Measurements from ENCODE around the gene SLC6A12.
"Not testable (repeated sequence)": the region's sequence is repeated elsewhere in the genome, so short reads cannot be mapped to it uniquely, and the experiment has no call there.

The SLC6A12 gene

DNA sequence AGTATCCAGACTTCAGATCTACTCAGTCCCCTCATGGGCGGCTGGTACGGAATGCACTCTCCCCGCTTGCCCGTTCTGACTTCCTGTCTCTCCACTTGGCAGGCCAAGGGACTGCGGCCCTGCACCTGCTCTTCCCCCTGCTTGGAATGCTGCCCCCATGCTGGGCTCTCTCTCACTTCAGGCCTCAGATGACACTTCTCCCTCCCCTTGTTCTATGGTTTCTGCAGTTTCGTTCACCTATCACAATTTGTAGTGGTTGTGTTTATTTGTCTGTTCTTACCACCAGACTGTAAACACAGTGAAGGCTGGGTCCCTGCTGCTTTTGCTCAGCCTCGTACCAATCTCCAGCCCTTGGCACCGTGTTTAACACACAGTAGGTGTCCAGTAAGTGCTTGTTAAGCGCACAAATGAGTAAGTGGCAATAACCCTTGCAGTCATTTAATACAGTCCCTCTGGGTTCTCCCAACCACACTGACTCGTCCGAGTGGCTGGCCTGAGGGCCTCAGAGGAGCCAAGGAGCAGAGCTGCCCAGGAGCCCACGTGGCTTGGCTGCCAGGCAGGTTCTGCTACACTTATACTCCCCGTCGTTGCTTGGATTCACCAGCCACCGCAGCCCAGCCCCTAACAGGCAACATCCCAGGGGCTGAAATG, 11.8 kb downstream of the SLC6A12 start:
- FAIRE-seq (no peak), DNase-seq (ENCODE audit: insufficient read length, low spot score) (no peak)

DNA sequence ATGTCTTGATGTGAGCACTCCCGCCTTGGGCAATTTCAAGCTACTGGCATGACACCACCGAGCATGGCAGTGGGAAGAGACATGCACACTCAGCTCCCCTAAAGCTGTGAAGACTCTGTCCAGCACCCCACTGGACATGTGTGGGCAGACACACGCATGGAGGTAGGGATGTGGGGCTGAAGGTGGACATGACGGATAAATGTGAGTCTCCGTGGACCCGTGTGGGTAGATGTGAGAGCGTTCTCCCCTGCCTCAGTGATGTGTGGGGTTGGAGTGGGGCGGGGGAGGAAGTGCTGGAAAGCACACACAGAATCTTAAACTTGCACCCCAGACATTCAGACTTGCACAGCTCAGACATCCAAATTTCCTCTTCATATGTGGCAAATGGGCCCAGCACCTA, 12.6 kb downstream of the SLC6A12 start:
- no peak for FAIRE-seq
- DNase-seq (ENCODE audit: insufficient read length, low spot score): no peak

DNA sequence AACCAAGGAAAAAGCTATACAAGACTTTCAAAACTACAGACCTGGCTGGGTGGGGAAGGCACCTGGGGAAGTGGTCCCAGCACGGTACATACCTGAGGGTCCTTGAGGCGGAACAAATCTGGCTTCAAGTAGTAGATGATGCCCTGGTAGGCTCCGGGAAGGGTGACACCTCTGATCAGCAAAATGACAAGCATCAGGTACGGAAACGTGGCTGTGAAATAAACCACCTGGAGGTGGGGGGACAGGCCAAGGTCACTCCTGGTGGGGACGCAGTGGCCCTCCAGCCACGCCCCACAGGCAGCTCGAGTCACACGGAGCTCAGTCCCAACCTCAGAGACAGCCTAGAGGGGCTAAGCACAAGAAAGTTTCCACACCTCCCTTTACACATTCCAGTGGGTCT, 15.3 kb downstream of the SLC6A12 start:
- no peak for DNase-seq (ENCODE audit: insufficient read length, low spot score)
- FAIRE-seq: no peak

DNA sequence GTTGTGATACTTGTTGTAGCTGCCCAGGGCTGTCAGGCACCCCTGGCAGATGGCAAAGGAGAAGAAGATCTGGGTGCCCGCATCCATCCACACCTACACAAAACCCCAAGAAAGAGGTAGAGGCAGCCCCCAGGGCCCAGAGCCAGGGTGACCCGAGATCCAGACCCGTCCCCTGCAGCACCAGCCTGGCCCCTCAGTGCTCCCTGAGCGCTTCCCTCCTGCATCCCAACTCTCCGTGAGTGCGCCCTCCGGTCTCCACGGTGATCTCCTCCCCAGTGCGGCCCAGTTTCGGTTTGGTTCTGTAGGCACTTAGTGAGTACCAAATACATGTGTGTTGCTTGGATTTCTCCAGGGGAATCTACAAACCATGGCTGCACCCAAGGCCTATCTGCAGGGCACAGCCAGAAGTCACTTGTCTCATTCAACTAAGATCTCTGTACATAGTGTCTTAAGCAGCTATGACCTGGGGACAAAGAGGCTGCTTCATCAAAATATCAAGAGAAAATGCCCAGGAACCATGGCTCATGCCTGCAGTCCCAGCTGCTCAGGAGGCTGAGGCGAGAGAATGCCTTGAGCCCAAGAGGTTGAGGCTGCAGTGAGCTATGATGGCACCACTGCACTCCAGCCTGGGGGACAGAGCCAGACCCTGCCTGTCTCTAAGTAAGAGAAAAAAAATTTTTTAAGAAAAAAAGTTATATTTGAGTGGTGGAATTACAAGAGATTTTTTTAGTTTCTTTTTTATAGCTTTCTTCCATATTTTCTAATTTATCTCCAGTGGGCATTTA, 15.9 kb downstream of the SLC6A12 start:
- DNase-seq (ENCODE audit: insufficient read length, low spot score) (no peak), FAIRE-seq (no peak)

DNA sequence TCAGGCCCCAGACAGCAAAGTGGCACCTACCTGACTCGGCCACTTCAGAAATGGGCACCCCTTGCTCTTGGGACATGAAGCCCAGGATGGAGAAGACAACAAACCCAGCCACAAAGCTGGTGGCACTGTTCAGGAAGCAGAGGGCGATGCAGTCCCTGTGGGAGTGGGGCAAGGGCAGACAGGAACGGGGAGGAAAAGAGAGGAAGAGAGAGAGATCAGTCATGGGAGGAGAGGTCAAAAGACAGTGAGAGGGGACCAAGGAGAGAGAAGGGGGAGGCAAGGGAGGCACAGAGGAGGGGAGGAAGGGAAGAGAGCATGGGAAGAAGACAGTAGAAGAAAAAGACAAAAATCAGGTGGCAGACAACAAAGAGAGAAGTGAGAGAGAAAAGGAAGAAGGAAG, 16.6 kb downstream of the SLC6A12 start:
- FAIRE-seq: no peak
- DNase-seq (ENCODE audit: insufficient read length, low spot score): no peak

DNA sequence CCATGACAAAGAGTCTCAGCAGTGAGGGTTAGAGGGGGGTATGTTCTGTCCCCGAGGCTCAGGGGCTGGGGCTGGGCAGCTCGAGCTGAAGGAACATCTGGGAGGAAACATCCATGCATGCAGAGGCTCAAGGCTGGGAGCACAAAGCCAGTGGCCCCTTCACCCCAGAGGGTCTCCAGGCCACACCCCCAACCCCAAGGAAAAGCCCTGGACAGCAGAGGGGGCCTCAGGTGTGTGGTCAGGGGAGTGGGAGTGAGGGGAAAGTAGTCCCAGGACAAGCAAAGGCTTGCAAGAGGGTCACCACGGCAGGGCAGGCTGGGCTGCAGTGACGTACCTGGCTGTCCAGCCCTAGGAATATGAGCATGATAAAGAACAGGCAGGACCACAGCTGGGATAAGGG, 17.5 kb downstream of the SLC6A12 start:
- FAIRE-seq (no peak), DNase-seq (ENCODE audit: insufficient read length, low spot score) (no peak)

DNA sequence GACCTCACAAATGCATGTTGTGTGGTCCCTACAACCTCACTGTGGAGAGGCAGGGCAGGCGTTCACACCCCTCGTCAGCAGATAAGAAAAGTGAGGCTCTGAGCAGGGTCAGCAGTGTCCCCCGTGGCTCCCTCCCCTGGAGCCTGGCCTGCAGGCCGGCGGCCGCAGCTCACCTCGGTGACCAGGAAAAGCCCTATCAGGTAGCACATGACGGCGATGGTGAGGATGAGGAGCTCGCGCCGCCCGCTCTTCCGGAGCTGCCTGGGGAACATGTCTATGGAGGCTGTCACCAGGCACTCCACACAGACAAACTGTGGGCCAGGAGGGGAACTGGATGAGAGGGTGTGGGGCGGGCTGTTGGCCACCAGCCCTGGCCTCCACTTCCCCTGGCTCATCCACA, 18.0 kb downstream of the SLC6A12 start:
- DNase-seq (ENCODE audit: insufficient read length, low spot score) (no peak), FAIRE-seq (no peak)

DNA sequence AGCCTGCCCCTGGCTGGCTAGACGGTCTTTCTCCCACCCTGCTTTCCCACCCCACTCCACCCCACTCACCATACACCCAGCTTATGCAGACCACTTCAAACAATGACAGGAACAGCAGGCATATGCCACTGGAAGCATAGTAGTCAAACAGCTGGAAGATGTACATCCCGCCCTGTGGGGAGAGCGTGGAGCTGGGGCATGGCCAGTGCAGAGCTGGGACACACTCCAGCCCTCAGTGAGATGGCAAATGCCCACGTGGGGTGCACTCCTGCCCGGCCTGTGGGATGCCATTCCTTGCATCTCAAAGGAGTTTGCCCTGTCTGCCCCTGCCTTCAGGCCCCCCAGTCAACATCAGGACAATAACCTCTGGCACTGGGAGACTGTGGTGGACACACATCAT, 18.8 kb downstream of the SLC6A12 start:
- FAIRE-seq (no peak), DNase-seq (ENCODE audit: insufficient read length, low spot score) (no peak)

DNA sequence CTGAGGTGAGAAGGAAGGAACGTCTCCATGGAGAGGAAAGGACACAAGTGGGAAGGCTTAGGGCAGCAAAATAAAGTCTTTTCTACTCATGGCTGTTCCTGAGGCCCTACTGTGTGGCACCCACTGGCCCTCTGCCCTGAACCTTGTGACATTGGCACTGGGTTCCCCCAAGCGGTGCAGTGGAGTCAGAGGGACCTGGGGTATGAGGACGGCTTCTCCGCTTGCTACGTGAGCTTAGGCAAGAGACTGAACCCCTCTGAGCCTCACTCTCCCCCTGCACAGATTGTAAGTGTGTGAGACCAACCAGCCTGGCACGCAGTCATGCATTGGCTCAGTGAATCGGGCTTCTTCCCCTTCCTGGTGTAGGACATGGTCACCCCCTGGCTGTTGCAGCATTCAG, 19.7 kb downstream of the SLC6A12 start:
- no peak for FAIRE-seq
- no peak for DNase-seq (ENCODE audit: insufficient read length, low spot score)

DNA sequence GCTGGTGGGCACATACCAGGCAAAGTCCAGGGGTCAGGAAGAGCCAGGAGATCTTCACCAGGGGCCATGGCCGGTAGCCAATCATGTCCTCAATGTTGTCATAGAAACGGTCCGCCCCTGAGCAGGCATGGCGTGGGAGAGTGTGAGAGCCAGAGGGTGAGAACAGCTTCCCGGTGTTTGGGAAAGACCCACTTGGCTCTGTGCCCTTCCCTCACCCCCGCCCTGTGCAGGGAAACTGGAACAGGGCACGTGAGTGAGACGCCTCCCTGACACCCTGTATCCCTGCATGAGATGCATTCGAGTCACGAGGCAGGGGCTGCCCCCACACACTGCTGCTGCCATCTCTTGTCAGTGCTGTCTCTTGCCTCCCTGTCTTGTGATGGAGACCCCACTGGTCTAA, 20.7 kb downstream of the SLC6A12 start:
- no peak for DNase-seq (ENCODE audit: insufficient read length, low spot score)
- FAIRE-seq: no peak

DNA sequence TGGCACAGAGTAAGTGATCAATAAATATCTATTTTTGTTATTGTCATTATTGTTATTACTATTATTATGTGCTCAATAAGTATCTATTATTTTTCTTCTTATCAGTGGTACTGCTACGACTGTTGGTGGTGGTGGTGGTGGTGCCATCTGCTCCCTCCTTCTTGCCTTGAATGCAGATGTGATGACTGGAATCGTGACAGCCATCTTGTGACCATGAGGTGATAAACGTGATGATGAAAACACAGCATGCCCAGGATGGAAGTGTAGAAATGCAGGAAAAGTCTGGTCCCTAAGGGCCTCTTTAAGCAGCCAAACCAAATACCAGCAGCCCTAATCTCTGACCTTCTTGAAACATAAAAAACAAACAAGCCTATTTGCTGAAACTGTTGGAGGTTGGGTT, 22.4 kb downstream of the SLC6A12 start:
- DNase-seq (ENCODE audit: insufficient read length, low spot score) (no peak), FAIRE-seq (no peak)

DNA sequence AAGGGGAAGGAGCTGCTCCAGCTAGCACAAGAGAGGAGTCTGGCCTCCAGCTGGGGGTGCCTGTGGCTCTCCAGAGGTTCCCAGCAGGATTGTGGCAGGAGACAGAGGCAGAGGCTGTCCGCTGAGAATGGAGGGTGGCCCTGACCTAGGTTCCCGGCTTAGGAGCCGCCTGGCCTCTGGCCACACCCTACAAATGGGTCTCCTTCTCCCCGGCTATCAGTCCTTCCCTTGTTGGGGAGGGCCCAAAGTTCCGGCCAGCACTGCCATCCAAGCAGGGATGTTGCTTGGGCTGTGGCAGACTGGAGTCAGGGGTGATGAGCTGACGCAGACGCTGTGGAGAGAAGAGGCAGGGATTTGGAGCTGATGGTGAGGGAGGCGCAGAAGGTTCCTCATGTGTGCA, 23.1 kb downstream of the SLC6A12 start:
- FAIRE-seq: no peak
- DNase-seq (ENCODE audit: insufficient read length, low spot score): no peak

DNA sequence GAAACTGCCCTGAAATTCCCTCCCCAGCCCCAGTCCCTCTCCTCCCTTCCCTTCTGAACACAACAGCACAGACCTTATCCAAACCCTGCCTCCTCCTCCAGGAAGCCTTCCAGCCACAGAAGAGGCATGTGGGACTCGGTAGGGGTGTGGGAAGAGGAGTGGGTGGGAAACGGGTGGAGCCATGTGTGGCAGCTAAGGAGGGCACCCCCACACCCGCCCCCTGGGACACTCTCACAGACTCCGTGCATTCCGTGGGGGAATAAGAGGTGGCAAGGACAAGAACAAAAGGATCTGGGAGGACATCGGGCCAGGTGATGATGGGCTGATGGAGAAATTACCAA, 24.4 kb downstream of the SLC6A12 start:
- no peak for FAIRE-seq
- no peak for DNase-seq (ENCODE audit: insufficient read length, low spot score)

DNA sequence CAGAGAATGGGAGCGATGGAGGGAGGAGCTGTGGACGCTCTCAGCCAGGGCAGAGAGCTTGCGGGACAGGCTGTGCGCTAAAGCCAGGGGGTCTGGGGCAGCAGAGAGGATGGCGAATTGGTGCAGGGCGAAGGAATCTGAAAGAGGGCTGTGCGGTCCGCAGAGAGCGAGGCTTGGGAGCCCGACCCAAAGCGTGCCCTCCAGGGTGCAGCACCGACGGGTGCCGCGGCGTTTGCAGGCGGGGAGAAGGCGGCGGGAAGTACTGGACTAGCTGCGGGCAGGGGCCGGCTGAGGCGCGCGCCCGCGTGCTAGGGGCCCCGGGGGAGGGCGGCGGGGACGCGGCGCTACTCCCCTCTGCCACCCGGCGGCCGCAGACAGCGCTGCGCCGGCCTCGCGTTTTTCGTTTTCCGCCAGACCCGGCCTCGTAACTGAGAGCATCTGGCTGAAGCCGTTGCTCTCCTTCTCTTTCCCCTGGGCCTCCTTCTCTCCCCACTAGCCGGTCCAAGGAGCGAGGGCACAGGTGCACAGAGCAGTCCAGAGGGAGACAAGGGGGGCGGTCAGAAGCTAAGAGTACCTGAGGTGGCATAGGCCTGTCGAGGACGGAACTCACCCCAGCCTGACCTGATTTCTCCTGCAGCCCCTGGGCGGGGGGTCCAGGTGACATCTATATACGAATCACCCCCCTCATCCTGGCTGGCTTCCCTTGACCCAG, 24.9 kb downstream of the SLC6A12 start:
- DNase-seq (ENCODE audit: insufficient read length, low spot score) (peak; percentile 68), FAIRE-seq (peak; percentile 44)

DNA sequence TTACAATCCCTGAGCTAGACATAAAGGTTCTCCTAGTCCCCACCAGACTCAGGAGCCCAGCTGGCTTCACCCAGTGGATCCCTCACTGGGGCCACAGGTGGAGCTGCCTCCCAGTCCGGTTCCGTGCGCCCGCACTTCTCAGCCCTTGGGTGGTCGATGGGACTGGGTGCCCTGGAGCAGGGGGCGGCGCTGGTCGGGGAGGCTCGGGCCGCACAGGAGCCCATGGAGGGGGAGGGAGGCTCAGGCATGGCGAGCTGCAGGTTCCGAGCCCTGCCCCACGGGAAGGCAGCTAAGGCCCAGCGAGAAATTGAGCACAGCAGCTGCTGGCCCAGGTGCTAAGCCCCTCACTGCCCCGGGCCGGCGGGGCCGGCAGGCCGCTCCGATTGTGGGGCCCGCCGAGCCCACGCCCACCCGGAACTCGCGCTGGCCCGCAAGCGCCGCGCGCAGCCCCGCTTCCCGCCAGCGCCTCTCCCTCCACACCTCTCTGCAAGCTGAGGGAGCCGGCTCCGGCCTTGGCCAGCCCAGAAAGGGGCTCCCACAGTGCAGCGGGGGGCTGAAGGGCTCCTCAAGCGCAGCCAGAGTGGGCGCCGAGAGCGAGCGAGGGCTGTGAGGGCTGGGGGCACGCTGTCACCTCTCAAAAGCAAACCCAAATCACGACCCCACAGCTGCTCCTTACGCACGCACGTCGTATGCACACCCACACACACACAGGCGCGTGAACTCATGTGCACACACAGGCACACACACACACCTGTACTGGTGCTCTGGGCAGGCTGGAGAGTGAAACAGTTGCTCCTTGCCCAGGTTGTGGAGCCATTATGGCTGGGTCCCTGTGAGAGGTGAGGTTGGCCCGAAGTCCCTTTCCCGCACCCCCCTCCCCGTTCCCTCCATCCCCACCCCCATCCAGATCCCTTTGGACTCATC, 25.7 kb downstream of the SLC6A12 start:
- not testable (repeated sequence) for DNase-seq (ENCODE audit: insufficient read length, low spot score)
- FAIRE-seq: peak; percentile 60

DNA sequence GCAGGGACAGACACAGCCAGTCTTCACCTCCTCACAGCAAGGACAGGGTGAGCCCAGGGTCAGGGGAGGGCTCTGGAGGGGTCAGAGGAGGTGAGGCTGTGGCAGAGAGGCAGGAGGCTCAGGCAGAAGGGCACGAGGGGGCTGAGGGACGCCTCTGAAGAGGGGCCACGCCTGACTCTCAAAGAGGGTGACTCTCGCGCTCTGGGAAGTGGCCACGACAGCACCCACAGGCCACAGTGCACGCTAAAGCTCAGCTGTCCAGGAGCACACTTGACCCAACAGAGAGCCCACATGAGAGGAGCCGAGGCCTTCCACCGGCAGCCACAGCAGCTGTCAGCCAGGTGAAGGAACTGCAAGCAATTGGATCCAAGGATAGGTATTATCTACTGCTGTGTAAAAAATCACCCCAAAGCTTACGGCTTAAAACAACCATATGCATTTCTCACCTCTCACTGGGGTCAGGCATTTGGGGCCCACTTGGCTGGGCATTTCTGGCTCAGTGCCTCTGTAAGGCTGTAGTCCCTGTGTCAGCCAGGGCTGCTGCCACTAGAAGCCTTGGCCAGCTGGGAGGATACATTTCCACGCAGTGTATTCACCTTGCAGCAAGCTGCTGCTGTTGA, 27.8 kb downstream of the SLC6A12 start:
- no peak for FAIRE-seq

DNA sequence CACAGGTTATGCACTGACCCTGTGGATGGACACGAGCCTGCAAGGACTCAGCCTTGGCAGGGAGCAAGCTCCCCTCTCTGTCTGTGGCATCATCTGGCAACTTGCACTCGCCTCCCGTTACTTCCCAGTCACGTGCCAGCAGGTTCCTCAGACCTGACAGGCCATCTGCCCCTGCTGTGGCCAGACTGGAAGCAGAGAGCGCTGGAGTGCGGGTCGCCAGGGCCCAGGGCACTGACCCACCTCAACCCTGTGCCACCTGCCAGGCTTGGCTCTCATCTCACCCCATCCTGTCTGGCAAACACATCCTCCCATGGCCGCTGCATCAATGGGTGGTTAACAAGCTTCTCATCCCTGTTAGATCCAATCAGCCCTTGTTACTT, 28.4 kb downstream of the SLC6A12 start:
- DNase-seq (ENCODE audit: insufficient read length, low spot score) (no peak), FAIRE-seq (no peak)

More for the DNA sequence above, 27.8 kb downstream of the SLC6A12 start:
- DNase-seq (ENCODE audit: insufficient read length, low spot score): no peak

DNA sequence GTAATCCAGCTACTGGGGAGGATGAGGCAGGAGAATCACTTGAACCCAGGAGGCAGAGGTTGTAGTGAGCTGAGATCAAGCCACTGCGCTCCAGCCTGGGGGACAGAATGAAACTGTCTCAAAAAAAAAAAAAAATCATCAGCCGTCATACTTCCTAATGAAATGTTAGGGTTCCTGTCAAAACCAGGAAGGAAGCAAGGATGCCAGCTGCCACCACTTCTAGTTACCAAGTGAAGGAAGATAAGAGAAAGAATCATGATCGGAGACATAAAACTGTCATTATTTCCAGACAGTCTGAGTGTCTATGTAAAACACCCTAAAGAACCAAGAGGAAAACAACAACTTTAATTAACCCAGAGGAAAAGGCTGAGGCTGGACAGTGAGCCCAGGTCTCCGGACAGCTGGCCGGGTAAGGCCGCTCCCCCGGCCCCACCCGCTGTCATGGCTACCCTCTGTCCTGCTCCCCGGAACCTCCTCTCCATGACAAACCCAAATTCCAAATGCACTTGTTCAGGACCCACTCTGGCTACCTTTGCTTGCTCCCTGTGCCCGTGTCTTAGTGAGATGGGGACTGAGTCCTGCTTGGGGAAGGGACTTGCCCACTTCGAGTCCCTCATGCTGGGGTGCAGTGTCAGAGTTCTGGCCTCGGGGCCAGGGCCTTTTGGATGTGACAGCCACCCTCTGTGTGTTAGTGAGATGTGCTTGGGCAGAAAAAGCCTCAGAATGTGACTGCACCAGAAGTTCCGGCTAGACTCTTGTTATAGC, 29.0 kb downstream of the SLC6A12 start:
- DNase-seq (ENCODE audit: insufficient read length, low spot score) (no peak), FAIRE-seq (no peak)

DNA sequence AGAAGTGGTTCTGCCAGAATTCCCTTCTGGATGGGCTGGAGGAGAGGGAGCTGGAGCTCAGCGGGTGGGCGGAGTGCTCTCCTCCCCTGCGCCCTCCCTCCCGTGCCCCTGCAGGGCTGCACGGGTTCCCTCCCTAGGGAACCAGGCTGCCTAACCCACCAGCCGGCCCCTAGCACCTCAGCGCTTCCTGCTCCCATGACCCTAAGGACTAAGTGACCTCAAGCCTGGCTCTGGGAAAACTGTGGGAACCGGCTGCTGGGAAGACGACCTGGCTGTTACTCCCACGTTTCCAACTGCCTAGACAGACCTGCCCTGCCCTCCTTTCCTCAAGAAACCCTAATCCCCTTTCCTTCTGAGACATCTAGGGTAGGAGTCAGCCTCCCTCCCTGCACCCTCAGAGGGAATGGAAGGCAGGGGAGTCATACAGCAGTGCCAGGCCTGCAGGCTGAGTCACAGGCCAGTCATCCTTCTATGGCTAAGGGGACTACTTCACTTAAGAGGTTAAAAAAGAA, 31.5 kb downstream of the SLC6A12 start:
- FAIRE-seq: peak; percentile 20
- peak; percentile 76 for DNase-seq (ENCODE audit: insufficient read length, low spot score)

DNA sequence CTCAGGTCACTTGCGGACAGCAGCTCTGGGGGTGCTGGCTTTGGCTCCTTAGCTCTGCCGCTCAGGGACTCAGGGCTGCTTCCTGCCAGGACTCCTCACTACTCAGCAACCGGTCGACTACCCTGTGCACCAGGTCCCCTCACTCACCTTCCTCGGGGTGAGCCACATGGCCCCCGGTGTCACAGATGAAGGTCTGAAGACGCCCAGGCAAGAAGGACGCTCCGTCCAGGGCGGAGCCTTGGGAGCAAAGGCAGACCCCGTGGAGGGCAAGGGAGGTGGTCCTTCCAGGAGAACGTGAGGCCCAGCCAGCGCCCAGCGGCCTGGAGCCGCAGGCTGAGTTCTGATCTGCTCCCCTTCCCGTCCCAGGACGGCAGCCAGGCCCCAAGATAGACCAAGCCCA, 32.0 kb downstream of the SLC6A12 start:
- FAIRE-seq (no peak), DNase-seq (ENCODE audit: insufficient read length, low spot score) (no peak)

Data from HTR-8/SVneo (cell line).